ENCODE results near the gene ZNF467. TPM values are rescaled to one million over a fixed set of nuclear protein-coding genes. Genes with fewer than 3 reads are reported as not detected.

Gene ZNF467
- polyA plus RNA-seq, 1 experiment = 0.14 TPM

- Histone ChIP-seq H3K27me3 (ENCODE audit: control insufficient read depth, insufficient read depth, low read length) (no peaks in the 10 kb centered on the region), H3K27ac (ENCODE audit: low read depth, low read length) (no peak overlapping the region), H3K9me3 (ENCODE audit: control insufficient read depth, insufficient read depth, low read length) (no peaks in the 10 kb centered on the region), H3K4me3 (ENCODE audit: low read depth, low read length) (no peak overlapping the region)
- no peak for TF ChIP-seq CTCF (IDR thresholded peaks at IDR 0.05; ENCODE audit: low read depth, low read length)
- no peak for DNase-seq (ENCODE audit: low read depth, low spot score)
- CTCF ChIA-PET = interaction anchor here (1.7 kb wide), 1 partner anchor 11 kb away, joined by 5 read pairs; no protein-coding TSS in a partner anchor
- POLR2A ChIA-PET = no interaction called here
Observed at GRCh38 chr7:149731207-149731955, 42.0 kb downstream of the ZNF467 start.

GRCh38 chr7:149729983-149730801 is 43.2 kb downstream of the ZNF467 start:
- H3K4me3 ChIP-seq (ENCODE audit: low read depth, low read length) = no peak overlapping the region
- no peak for DNase-seq (ENCODE audit: low read depth, low spot score)
- ChIA-PET CTCF (interaction anchor here (1.7 kb wide), 1 partner anchor 12 kb away, joined by 5 read pairs; no protein-coding TSS in a partner anchor), POLR2A (no interaction called here)
- no peak overlapping the region for H3K27ac ChIP-seq (ENCODE audit: low read depth, low read length)
- H3K27me3 ChIP-seq (ENCODE audit: control insufficient read depth, insufficient read depth, low read length) = no peaks in the 10 kb centered on the region
- H3K9me3 ChIP-seq (ENCODE audit: control insufficient read depth, insufficient read depth, low read length) = no peaks in the 10 kb centered on the region
- TF ChIP-seq CTCF (IDR thresholded peaks at IDR 0.05; ENCODE audit: low read depth, low read length) = no peak

- H3K4me3 ChIP-seq (ENCODE audit: low read depth, low read length) = no peak overlapping the region
- H3K27ac ChIP-seq (ENCODE audit: low read depth, low read length) = no peak overlapping the region
- no peaks in the 10 kb centered on the region for H3K9me3 ChIP-seq (ENCODE audit: control insufficient read depth, insufficient read depth, low read length)
- POLR2A ChIA-PET = no interaction called here
- TF ChIP-seq CTCF (IDR thresholded peaks at IDR 0.05; ENCODE audit: low read depth, low read length) = no peak
- H3K27me3 ChIP-seq (ENCODE audit: control insufficient read depth, insufficient read depth, low read length) = no peaks in the 10 kb centered on the region
- no peak for DNase-seq (ENCODE audit: low read depth, low spot score)
- CTCF ChIA-PET = no interaction called here
Observed at GRCh38 chr7:149729586-149729982, 43.8 kb downstream of the ZNF467 start.

GRCh38 chr7:149728491-149729375 is 44.7 kb downstream of the ZNF467 start:
- DNase-seq (ENCODE audit: low read depth, low spot score) = no peak
- TF ChIP-seq CTCF (IDR thresholded peaks at IDR 0.05; ENCODE audit: low read depth, low read length) = no peak
- H3K4me3 ChIP-seq (ENCODE audit: low read depth, low read length) = no peak overlapping the region
- CTCF ChIA-PET = no interaction called here
- H3K9me3 ChIP-seq (ENCODE audit: control insufficient read depth, insufficient read depth, low read length) = no peaks in the 10 kb centered on the region
- H3K27ac ChIP-seq (ENCODE audit: low read depth, low read length) = no peak overlapping the region
- no peaks in the 10 kb centered on the region for H3K27me3 ChIP-seq (ENCODE audit: control insufficient read depth, insufficient read depth, low read length)
- POLR2A ChIA-PET = no interaction called here
